Measurements from ENCODE around the gene PADI2.

- TF ChIP-seq, protein P1, sequence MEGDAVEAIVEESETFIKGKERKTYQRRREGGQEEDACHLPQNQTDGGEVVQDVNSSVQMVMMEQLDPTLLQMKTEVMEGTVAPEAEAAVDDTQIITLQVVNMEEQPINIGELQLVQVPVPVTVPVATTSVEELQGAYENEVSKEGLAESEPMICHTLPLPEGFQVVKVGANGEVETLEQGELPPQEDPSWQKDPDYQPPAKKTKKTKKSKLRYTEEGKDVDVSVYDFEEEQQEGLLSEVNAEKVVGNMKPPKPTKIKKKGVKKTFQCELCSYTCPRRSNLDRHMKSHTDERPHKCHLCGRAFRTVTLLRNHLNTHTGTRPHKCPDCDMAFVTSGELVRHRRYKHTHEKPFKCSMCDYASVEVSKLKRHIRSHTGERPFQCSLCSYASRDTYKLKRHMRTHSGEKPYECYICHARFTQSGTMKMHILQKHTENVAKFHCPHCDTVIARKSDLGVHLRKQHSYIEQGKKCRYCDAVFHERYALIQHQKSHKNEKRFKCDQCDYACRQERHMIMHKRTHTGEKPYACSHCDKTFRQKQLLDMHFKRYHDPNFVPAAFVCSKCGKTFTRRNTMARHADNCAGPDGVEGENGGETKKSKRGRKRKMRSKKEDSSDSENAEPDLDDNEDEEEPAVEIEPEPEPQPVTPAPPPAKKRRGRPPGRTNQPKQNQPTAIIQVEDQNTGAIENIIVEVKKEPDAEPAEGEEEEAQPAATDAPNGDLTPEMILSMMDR (conservative IDR thresholded peaks at IDR 0.05; ENCODE audit: low read depth in 2 of 2), result no peak
- TF ChIP-seq EZH2 (IDR thresholded peaks at IDR 0.05; ENCODE audit: low read depth, unreplicated experiment) (no peak), ETS1 (IDR thresholded peaks at IDR 0.05) (no peak), EZH2phosphoT487 (IDR thresholded peaks at IDR 0.05; ENCODE audit: unreplicated experiment) (no peak), POLR2AphosphoS5 (IDR thresholded peaks at IDR 0.05; ENCODE audit: low read depth) (no peak), REST (IDR thresholded peaks at IDR 0.05; ENCODE audit: unreplicated experiment) (no peak), JUNB (IDR thresholded peaks at IDR 0.05; ENCODE audit: unreplicated experiment) (no peak), ZNF462 (CRISPR knock-in tag; IDR thresholded peaks at IDR 0.05) (no peak), STAT1 (IDR thresholded peaks at IDR 0.05; ENCODE audit: unreplicated experiment) (no peak), CREB1 (CRISPR knock-in tag; IDR thresholded peaks at IDR 0.05; ENCODE audit: low read depth) (no peak)
Observed at GRCh38 chr1:17110555-17110926, 8.7 kb downstream of the PADI2 start.
